Keratinocyte (primary cell): ENCODE measurements around the gene PRSS33. TPM values are rescaled to one million over a fixed set of nuclear protein-coding genes. Genes with fewer than 3 reads are reported as not detected.

ENCODE experiments used
- DNase-seq: peaks from one replicate; pipeline ENCODE4 v3.0.0-alpha.2; 2011; ENCODE audit warnings: low read depth, missing footprints, low spot score
- FAIRE-seq: peaks from 2 replicates; lab custom pipeline; 2011; peaks lifted over from hg19 to GRCh38; lab: Jason Lieb, UNC
- H2AFZ ChIP-seq: 2 replicates; pipeline ENCODE4 v1.6.0; 2012; ENCODE audit warnings: low read length, control low read depth, inconsistent platforms; ENCODE audit not compliant: control insufficient read depth
- H3K27ac ChIP-seq: 2 replicates; pipeline ENCODE4 v1.5.1; 2011; ENCODE audit warnings: low read length; ENCODE audit not compliant: control insufficient read depth, insufficient read depth
- H3K27me3 ChIP-seq: 3 replicates; pipeline ENCODE4 v1.6.0; 2011; ENCODE audit warnings: low read length; ENCODE audit not compliant: control insufficient read depth, insufficient read depth; ENCODE audit errors: extremely low read depth
- H3K36me3 ChIP-seq, 2 experiments: 2 replicates in 1 of 2; 3 replicates in 1 of 2; pipeline ENCODE4 v1.5.1; 2011; ENCODE audit warnings: low read length in 2 of 2, mild to moderate bottlenecking in 1 of 2; ENCODE audit not compliant: control insufficient read depth in 2 of 2, insufficient read depth in 2 of 2; ENCODE audit errors: extremely low read depth in 1 of 2
- H3K4me1 ChIP-seq: 3 replicates; pipeline ENCODE4 v1.5.1; 2011; ENCODE audit warnings: low read length; ENCODE audit not compliant: control insufficient read depth, insufficient read depth; ENCODE audit errors: extremely low read depth
- H3K4me2 ChIP-seq: 3 replicates; pipeline ENCODE4 v1.6.0; 2011; ENCODE audit warnings: low read depth, low read length; ENCODE audit not compliant: control insufficient read depth, insufficient read depth; ENCODE audit errors: extremely low read depth
- H3K4me3 ChIP-seq, 3 experiments: fragments of 200-600 bp in 1 of 3; sonication (generic) in 1 of 3; 2 replicates in 2 of 3; 3 replicates in 1 of 3; pipeline ENCODE4 v1.5.1; 2011 to 2016; ENCODE audit warnings: low read length in 3 of 3, mild to moderate bottlenecking in 3 of 3, control low read depth in 2 of 3, inconsistent platforms in 1 of 3, low read depth in 1 of 3, mixed read lengths in 1 of 3, mixed run types in 1 of 3, moderate library complexity in 1 of 3; ENCODE audit not compliant: control insufficient read depth in 2 of 3, insufficient read depth in 2 of 3; ENCODE audit errors: extremely low read depth in 1 of 3
- H3K79me2 ChIP-seq: 2 replicates; pipeline ENCODE4 v1.6.0; 2012; ENCODE audit warnings: low read length; ENCODE audit not compliant: control insufficient read depth, insufficient read depth
- H3K9ac ChIP-seq: 3 replicates; pipeline ENCODE4 v1.6.0; 2011; ENCODE audit warnings: low read length; ENCODE audit not compliant: control insufficient read depth, insufficient read depth; ENCODE audit errors: extremely low read depth
- H3K9me1 ChIP-seq: 3 replicates; pipeline ENCODE4 v1.6.0; 2011; ENCODE audit warnings: low read length; ENCODE audit not compliant: control insufficient read depth, insufficient read depth; ENCODE audit errors: extremely low read depth
- H3K9me3 ChIP-seq: 2 replicates; pipeline ENCODE4 v1.5.1; 2012; ENCODE audit warnings: low read depth, low read length; ENCODE audit not compliant: control insufficient read depth
- H4K20me1 ChIP-seq: 3 replicates; pipeline ENCODE4 v1.6.0; 2011; ENCODE audit warnings: low read length; ENCODE audit not compliant: control insufficient read depth, insufficient read depth; ENCODE audit errors: extremely low read depth
- EZH2 ChIP-seq: IDR thresholded peaks from one replicate; pipeline ENCODE4 v1.6.1; 2012; ENCODE audit warnings: inconsistent platforms, mild to moderate bottlenecking, low read length, moderate library complexity
- dilution Hi-C: fragments of 300-500 bp; cut with MboI; formaldehyde crosslinking; loops from one replicate; pipeline ENCODE4 v1.7.0; 2020; ENCODE audit warnings: low sequenced_read_pairs; ENCODE audit not compliant: extremely low pct_ligation_motif_present
- polyA plus RNA-seq, 5 experiments: library from polyadenylated mRNA; depleted of rRNA in 3 of 5; stranded (reverse) in 3 of 5; stranded (forward) in 1 of 5; unstranded in 1 of 5; fragments of >200 nt; gene quantifications; 1 replicate in 1 of 5; 2 replicates in 3 of 5; 3 replicates in 1 of 5; pipeline versions ENCODE4 v1.2.1 to v1.2.3, GENCODE V29; 2011 to 2012; ENCODE audit warnings: missing spikeins in 2 of 5, low read depth in 1 of 5, low replicate concordance in 1 of 5
- TF ChIP-seq, protein P1 (sequence below), 3 experiments: IDR thresholded peaks in 1 of 3; conservative IDR thresholded peaks in 1 of 3; optimal IDR thresholded peaks in 1 of 3; 2 replicates in 2 of 3; 3 replicates in 1 of 3; pipeline versions ENCODE3 to v1.5.1; 2011; ENCODE audit warnings: low read length in 3 of 3, mild to moderate bottlenecking in 3 of 3, moderate library complexity in 2 of 3, control low read depth in 1 of 3, inconsistent platforms in 1 of 3; ENCODE audit not compliant: insufficient read depth in 2 of 3; ENCODE audit errors: extremely low read depth in 1 of 3

The PRSS33 gene
- polyA plus RNA-seq, 1 donor (not counting 4 experiments of a cell fraction or from before 2014, with no cell fraction given) = not detected

GRCh38 chr16:2786061-2786825, 1.1 kb downstream of the PRSS33 start:
- FAIRE-seq = no peak
- dilution Hi-C loops = no loop called here
- TF ChIP-seq, protein P1, sequence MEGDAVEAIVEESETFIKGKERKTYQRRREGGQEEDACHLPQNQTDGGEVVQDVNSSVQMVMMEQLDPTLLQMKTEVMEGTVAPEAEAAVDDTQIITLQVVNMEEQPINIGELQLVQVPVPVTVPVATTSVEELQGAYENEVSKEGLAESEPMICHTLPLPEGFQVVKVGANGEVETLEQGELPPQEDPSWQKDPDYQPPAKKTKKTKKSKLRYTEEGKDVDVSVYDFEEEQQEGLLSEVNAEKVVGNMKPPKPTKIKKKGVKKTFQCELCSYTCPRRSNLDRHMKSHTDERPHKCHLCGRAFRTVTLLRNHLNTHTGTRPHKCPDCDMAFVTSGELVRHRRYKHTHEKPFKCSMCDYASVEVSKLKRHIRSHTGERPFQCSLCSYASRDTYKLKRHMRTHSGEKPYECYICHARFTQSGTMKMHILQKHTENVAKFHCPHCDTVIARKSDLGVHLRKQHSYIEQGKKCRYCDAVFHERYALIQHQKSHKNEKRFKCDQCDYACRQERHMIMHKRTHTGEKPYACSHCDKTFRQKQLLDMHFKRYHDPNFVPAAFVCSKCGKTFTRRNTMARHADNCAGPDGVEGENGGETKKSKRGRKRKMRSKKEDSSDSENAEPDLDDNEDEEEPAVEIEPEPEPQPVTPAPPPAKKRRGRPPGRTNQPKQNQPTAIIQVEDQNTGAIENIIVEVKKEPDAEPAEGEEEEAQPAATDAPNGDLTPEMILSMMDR (optimal IDR thresholded peaks at IDR 0.05 in 1 of 3, IDR thresholded peaks at IDR 0.05 in 1 of 3, conservative IDR thresholded peaks at IDR 0.05 in 1 of 3; ENCODE audit: extremely low read depth in 1 of 3, insufficient read depth in 2 of 3, low read length in 3 of 3) = no peak
- TF ChIP-seq EZH2 = no peak
- Histone ChIP-seq H2AFZ (no peak overlapping the region), H4K20me1 (no peaks in the 10 kb centered on the region), H3K4me1 (no peaks in the 10 kb centered on the region), H3K36me3 (no peaks in the 10 kb centered on the region), H3K79me2 (no peaks in the 10 kb centered on the region), H3K27me3 (peaks cover 57% of the 10 kb centered on the region), H3K27ac (no peak overlapping the region), H3K9me1 (no peaks in the 10 kb centered on the region), H3K9ac (no peak overlapping the region), H3K4me3 (no peak overlapping the region), H3K9me3 (no peaks in the 10 kb centered on the region), H3K4me2 (no peak overlapping the region)
- no peak for DNase-seq

GRCh38 chr16:2785101-2785991, 2.0 kb downstream of the PRSS33 start:
- no peaks in the 10 kb centered on the region for H3K9me3 ChIP-seq
- TF ChIP-seq, protein P1 (optimal IDR thresholded peaks at IDR 0.05 in 1 of 3, IDR thresholded peaks at IDR 0.05 in 1 of 3, conservative IDR thresholded peaks at IDR 0.05 in 1 of 3; ENCODE audit: extremely low read depth in 1 of 3, insufficient read depth in 2 of 3, low read length in 3 of 3) = peak in 1 of 3 experiments; percentile 28
- peak; percentile 69 for TF ChIP-seq EZH2
- H3K79me2 ChIP-seq = no peaks in the 10 kb centered on the region
- H3K9ac ChIP-seq = no peak overlapping the region
- no peak for FAIRE-seq
- no peaks in the 10 kb centered on the region for H3K36me3 ChIP-seq
- no peaks in the 10 kb centered on the region for H3K9me1 ChIP-seq
- H4K20me1 ChIP-seq = no peaks in the 10 kb centered on the region
- peak overlapping the region; percentile 30 for H2AFZ ChIP-seq
- H3K4me1 ChIP-seq = no peaks in the 10 kb centered on the region
- peak overlapping the region; percentile 54 for H3K4me2 ChIP-seq
- peak overlapping the region in 2 of 3 experiments; percentile 7 to 27 for H3K4me3 ChIP-seq
- dilution Hi-C loops = no loop called here
- no peak overlapping the region for H3K27ac ChIP-seq
- no peak for DNase-seq
- H3K27me3 ChIP-seq = peaks cover 49% of the 10 kb centered on the region
